Activated CD4-positive, alpha-beta T cell treated with anti-CD3 and anti-CD28 coated beads, Interleukin-2, amount 50 U/mL, for 48 hours (primary cell): ENCODE measurements around the gene FAP.

Experiments
- DNase-seq, 2 experiments: peaks; one replicate each; pipeline ENCODE4 v3.0.0-alpha.2; 2020

The FAP gene

DNA sequence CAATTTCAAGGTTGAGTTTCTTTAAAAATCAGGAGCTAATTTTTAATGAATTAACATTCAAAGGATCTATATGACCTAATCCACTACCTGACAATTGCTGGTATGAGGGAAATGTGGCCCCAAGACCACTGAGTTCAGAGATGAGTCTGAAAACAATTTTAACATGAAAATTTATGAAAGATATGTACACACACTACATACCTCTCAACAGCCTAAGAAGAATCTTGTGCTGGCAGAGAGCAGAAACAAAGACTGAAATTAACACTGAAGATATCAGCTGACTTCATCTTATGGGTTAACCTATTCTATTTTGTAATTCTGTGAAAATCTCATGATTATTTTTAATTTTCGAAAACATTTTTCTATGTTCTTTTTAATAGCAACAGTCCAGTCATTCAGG is 1.7 kb downstream of the FAP start:
- no peak for DNase-seq

DNA sequence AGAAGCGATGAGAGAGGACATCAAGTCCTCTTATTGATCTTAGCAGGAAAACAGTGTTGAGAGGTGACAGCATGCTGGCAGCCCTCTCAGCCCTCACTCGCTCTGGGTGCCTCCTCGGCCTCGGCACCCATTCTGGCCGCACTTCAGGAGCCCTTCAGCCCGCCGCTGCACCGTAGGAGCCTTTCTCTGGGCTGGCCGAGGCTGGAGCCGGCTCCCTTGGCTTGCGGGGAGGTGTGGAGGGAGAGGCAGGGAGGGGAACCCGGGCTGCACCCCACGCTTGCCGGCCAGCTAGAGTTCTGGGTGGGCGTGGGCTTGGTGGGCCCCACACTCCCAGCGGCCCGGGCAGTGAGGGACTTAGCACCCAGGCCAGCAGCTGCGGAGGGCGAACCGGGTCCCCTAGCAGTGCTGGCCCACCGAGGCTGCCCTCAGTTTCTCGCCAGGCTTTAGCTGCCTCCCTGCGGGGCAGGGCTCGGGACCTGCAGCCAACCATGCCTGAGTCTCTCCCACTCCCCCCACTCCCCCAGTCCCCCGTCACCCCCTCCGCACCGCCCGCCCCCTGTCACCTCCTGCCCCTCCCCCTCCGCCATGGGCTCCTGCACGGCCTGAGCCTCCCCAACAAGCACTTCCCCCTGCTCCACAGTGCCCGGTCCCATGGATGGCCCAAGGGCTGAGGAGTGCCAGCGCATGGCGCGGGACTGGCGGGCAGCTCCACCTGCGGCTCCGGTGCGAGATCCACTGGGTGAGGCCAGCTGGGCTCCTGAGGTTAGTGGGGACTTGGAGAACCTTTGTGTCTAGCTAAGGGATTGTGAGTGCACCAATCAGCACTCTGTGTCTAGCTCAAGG is 8.4 kb downstream of the FAP start:
- DNase-seq = no peak

GRCh38 chr2:162233197-162233596 is 10.0 kb downstream of the FAP start:
- no peak for DNase-seq

DNA sequence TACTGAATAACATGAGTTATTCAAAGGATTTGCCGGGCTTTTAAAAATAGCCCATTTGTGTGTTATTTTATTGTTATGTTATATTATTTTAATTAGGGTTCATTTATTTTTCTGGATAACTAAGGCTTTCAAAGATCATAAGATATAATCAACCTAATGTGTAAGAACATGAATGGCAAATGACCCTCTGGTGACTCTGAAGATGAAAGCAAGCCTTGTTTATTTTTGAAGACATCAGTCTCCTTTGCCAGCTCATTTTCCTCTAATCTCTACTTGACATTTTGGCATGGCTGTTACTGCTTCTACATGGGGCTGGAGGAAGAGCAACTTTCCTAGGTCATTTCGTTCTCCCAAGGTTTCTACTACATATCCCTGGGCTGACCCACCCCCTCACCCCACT is 10.6 kb downstream of the FAP start:
- no peak for DNase-seq

GRCh38 chr2:162232027-162232426 is 11.2 kb downstream of the FAP start:
- no peak for DNase-seq

DNA sequence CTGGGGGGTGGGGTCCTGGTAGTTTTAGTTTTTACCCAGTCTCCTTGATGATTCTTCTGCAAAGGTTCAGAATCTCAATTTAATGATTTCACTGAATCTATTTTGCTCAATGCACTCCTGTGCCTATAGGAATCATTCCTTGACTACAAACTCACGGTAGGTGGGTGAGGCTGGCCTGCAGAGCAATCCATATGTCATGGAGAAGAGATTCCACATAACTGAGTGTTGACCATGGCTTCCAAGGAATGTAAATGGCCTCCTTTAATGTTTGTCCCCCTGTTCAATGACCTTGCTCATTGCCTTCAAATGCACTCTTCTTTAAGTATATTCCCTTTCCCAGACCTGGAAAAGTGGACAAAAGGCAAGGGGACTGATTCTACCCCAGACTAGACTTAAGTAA is 12.5 kb downstream of the FAP start:
- DNase-seq = no peak

GRCh38 chr2:162226836-162227235 is 16.4 kb downstream of the FAP start:
- DNase-seq = no peak

GRCh38 chr2:162221064-162221463 is 22.2 kb downstream of the FAP start:
- DNase-seq = peak; percentile 67 to 74

DNA sequence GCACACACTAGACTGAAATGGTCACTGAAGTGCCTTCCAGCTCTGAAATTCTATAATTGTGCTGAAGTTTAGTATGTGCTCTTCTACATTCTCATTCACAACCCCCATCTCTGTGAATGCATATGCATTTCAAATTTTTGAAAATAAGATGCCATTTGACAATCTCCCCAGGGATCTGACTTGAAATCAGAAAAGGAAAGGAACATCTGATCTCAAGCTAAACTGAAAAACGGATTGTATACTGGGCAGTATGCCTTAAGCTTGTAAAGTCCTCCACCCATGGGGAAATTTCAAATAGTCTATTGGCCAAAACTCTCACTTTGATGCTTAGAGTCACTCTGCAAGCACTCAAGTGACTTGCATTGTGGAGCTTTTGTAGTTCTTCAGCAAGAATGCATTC is 22.9 kb downstream of the FAP start:
- DNase-seq = no peak

DNA sequence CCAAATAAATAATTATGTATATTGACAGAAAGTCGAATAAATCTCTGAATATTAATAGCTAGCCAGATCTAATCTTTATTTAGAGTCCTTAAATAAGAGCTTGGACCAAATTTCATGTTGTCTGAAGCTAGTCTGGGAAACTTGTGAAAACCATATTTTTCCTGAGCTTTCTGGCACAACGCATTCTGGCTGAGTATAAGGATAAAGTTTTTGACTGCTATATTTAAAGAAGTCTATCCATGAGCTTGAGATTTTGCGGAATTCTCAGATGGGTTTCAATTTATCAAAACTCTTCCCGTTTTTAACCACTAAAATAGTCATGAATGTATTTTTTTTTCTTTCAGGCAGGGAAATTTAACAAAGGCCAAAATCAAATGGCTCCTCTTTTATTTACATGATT is 23.8 kb downstream of the FAP start:
- no peak for DNase-seq

- DNase-seq = no peak
Observed at GRCh38 chr2:162217598-162217997, 25.6 kb downstream of the FAP start.

DNA sequence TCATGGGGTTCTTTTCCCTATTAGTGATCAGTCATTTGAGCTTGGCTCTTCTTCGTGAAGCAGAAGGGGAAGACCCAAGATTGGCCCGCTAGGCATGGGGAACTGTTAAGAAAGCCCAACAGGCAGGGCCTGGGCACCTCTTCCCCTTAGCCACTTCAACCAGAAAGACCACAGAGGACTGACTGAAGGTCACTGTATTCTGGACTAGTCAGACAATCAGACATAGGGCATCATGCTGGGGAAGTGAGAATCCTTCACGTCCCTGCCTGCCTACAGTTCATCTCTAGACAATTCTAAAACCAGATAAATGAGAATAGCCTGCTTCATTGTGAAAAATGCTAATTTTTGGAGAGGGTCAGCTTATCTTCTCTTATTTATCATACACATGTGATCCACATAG is 28.1 kb downstream of the FAP start:
- DNase-seq = no peak

- no peak for DNase-seq
Observed at GRCh38 chr2:162212366-162212765, 30.9 kb downstream of the FAP start.

DNA sequence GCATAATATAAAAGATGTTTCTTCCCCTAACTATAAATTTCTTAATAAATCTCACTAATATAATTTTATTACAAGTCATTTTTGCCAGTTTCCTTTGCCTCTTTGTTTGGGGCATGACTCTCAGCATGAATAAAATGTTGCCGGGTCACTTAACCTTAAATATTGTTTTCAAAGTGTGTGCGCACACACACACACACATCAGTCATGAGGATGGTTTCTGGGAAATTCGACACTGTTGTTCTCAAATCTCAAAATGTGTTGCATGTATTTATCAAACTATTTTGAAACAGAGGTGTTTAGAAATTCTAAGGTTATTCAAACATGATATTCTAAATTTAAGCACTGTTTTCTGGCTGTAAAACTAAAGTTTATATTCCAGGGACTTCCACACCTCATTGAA is 31.5 kb downstream of the FAP start:
- DNase-seq = no peak

- no peak for DNase-seq
Observed at GRCh38 chr2:162210385-162210784, 32.9 kb downstream of the FAP start.

- DNase-seq = no peak
Observed at GRCh38 chr2:162202203-162202602, 41.0 kb downstream of the FAP start.

DNA sequence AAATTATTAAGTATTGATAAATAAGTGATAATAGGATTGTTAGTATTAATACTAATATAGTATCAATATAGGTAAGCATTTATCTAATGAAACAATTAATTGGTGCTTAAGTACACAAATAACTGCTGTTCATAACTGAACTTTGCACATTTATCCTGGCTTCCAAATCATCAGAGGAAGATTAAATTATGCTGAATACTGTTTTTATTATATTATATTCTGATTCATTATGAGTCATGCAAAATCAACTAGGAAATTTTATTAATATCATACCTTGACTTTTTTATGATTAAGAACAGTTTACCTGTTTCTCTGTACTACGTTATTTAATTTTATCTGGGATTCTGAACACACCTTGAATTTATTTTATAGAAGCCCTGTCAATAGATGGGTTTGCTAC is 42.6 kb downstream of the FAP start:
- no peak for DNase-seq

- DNase-seq = no peak
Observed at GRCh38 chr2:162199913-162200312, 43.3 kb downstream of the FAP start.

GRCh38 chr2:162198239-162198638 is 45.0 kb downstream of the FAP start:
- no peak for DNase-seq

DNA sequence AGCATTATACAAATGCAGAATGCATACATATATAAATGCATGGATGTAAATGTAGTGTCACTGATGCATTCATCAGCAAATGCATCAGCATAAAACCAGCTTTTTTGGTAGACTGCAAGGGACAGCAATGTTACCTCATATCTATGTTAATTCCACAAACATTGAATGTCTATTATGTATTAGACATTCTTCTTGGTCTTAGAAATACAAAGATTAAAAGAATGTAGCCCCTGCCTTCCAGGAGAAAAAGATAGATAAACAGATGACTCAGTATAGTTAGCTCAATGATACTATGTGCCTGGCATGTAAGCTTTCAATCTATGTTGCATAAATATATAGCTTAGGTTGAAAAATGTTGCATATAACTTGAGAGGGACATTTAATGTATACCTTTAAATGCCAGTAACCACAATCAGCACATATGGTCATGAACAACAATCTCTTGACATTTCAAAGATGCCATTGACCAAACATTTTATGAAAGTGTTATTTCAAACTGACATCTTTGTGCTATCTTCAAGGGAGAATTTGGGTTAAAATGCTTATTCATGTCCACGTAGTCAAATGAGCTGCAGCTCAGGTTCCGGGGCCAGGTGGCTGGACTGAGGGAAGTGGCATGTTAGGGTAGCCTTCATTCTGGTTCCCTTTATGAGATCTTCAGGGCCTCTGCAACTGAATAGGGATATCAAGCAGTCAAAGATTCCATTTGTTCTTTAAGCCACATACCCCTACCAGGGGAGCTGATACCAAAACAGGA is 46.0 kb downstream of the FAP start:
- DNase-seq = no peak

GRCh38 chr2:162196638-162197037 is 46.6 kb downstream of the FAP start:
- DNase-seq = no peak

GRCh38 chr2:162188451-162188850 is 54.8 kb downstream of the FAP start:
- DNase-seq = no peak

DNA sequence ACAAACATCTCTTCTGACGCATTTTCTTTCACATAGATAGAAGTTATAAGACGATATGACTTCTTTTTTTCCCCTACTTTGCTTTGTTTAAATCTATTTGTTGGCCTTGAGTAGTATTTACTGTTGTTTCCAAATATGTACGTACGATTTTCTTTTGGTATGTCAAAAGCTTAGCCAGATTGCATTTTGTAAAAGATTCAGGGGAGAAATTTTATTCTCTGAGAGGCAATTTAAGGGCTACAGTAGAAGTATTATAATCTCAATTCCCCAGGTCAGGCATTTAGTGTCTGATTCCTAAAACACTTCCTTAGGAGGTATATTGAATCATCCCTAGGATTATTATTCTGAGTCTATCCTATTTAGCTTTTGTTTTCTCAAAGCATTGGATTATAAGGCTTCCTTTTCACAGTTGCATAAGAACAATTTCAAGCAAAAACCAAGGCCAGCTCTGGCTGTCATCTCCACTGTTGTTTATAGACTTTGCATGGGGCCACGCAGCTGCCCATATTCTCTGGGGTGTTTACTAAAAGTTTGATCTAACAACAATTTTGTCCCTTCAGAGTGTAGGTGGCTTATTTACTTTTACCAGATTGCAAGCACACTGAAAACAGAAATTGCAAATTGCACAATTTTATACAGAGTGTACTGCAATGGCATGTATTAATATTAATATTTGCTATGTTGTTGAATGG is 57.6 kb downstream of the FAP start:
- DNase-seq = no peak
